ENCODE results near the gene HYPK. TPM values are rescaled to one million over a fixed set of nuclear protein-coding genes. Genes with fewer than 3 reads are reported as not detected.
"Not testable (repeated sequence)": the region's sequence is repeated elsewhere in the genome, so short reads cannot be mapped to it uniquely, and the experiment has no call there.

The HYPK gene
- total RNA-seq, 2 experiments from 2014 or later = 17.6 to 18.5 TPM

- intact Hi-C loops (cut with DNase I, micrococcal nuclease) = loop anchor here in 1 of 2 experiments (10.0 kb wide), 2 partner anchors 603 to 897 kb away; partner anchors contain the start of genes CTDSPL2 and TTBK2
- CTCF ChIA-PET = interaction anchor here (1.5 kb wide), 1 partner anchor 45 kb away, joined by 3 read pairs; the partner anchor contains the start of gene ELL3
Observed at GRCh38 chr15:43821505-43821904, 21.1 kb downstream of the HYPK start.

GRCh38 chr15:43824302-43825246 is 24.2 kb downstream of the HYPK start, which contains the start of gene MFAP1:
TSS of gene MFAP1 (minus strand) at chr15:43824690. CDS start at chr15:43824569, 121 bp downstream.
- POLR2A ChIA-PET = interaction anchor here (0.6 to 4.2 kb wide), 22 partner anchors 8 to 1762 kb away, joined by 3 to 74 read pairs (median 4); partner anchors contain the start of genes BLOC1S6, CTDSPL2, EIF3J and ELL3

More at GRCh38 chr15:43821505-43821904, 21.1 kb downstream of the HYPK start:
- Histone ChIP-seq H3K9me3 (ENCODE audit: control insufficient read depth in 1 of 2, insufficient read depth in 1 of 2, low read length in 2 of 2) (no peaks in the 10 kb centered on the region), H3K4me3 (ENCODE audit: low read length) (no peak overlapping the region), H3K27ac (ENCODE audit: low read depth in 1 of 2, low read length in 2 of 2) (no peak overlapping the region), H3K4me1 (ENCODE audit: insufficient read depth, low read length) (peaks cover 59% of the 10 kb centered on the region), H3K36me3 (ENCODE audit: insufficient read depth, low read length) (peaks cover 22% of the 10 kb centered on the region), H3K27me3 (ENCODE audit: control insufficient read depth in 1 of 2, insufficient read depth in 2 of 2, low read length in 2 of 2) (no peaks in the 10 kb centered on the region)
- ATAC-seq (ENCODE audit: poor library complexity) (no peak), DNase-seq (no peak)
- H3K4me3 Mint-ChIP-seq = peak overlapping the region; percentile 84
- POLR2A ChIA-PET = interaction anchor here (1.4 to 4.2 kb wide), 2 partner anchors 21 to 27 kb away, joined by 3 to 74 read pairs; partner anchors contain the start of genes HYPK and SERINC4
- peaks cover 38% of the 10 kb centered on the region for H3K36me3 Mint-ChIP-seq (ENCODE audit: low read depth)
- no peak for TF ChIP-seq CTCF (IDR thresholded peaks at IDR 0.05)
- no peaks in the 10 kb centered on the region for H3K9me3 Mint-ChIP-seq
- peak overlapping the region; percentile 69 for H3K27ac Mint-ChIP-seq
- H3K4me1 Mint-ChIP-seq (ENCODE audit: low read depth) = peaks cover 35% of the 10 kb centered on the region
- H3K27me3 Mint-ChIP-seq = no peaks in the 10 kb centered on the region

GRCh38 chr15:43825305-43825704 is 24.9 kb downstream of the HYPK start:
- intact Hi-C loops (cut with DNase I, micrococcal nuclease) = loop anchor here (2.0 to 10.0 kb wide), 6 partner anchors 25 to 901 kb away; partner anchors contain the start of genes SERF2 (in 2 of the 2), CTDSPL2 (in 1 of the 2), ELL3 (in 1 of the 2) and GOLM2 (in 1 of the 2)
- H3K27me3 Mint-ChIP-seq = not testable (repeated sequence)
- peaks cover 62% of the 10 kb centered on the region for H3K4me1 Mint-ChIP-seq (ENCODE audit: low read depth)

More at GRCh38 chr15:43824302-43825246, 24.2 kb downstream of the HYPK start, which contains the start of gene MFAP1:
- no peaks in the 10 kb centered on the region for H3K9me3 Mint-ChIP-seq
- ATAC-seq (ENCODE audit: poor library complexity) = peak; percentile 93
- Histone ChIP-seq H3K4me1 (ENCODE audit: insufficient read depth, low read length) (peaks cover 65% of the 10 kb centered on the region), H3K9me3 (ENCODE audit: control insufficient read depth in 1 of 2, insufficient read depth in 1 of 2, low read length in 2 of 2) (no peaks in the 10 kb centered on the region), H3K4me3 (ENCODE audit: low read length) (peak within 1 kb of the TSS; percentile 86), H3K27me3 (ENCODE audit: control insufficient read depth in 1 of 2, insufficient read depth in 2 of 2, low read length in 2 of 2) (no peaks in the 10 kb centered on the region), H3K27ac (ENCODE audit: low read depth in 1 of 2, low read length in 2 of 2) (peak within 1 kb of the TSS; percentile 90 to 94), H3K36me3 (ENCODE audit: insufficient read depth, low read length) (peaks cover 4% of the 10 kb centered on the region)
- peak; percentile 79 to 99 (median 88) for DNase-seq
- peak within 1 kb of the TSS; percentile 99 for H3K4me3 Mint-ChIP-seq
- H3K4me1 Mint-ChIP-seq (ENCODE audit: low read depth) = peaks cover 62% of the 10 kb centered on the region
- TF ChIP-seq CTCF (IDR thresholded peaks at IDR 0.05) = no peak
- CTCF ChIA-PET = interaction anchor here (0.9 to 1.1 kb wide), 3 partner anchors 11 to 902 kb away, joined by 3 read pairs; no protein-coding TSS in a partner anchor
- H3K36me3 Mint-ChIP-seq (ENCODE audit: low read depth) = peaks cover 20% of the 10 kb centered on the region
- peak within 1 kb of the TSS; percentile 97 for H3K27ac Mint-ChIP-seq
- H3K27me3 Mint-ChIP-seq = no peaks in the 10 kb centered on the region
- intact Hi-C loops (cut with DNase I, micrococcal nuclease) = loop anchor here (2.0 to 10.0 kb wide), 6 partner anchors 24 to 900 kb away; partner anchors contain the start of genes SERF2 (in 2 of the 2), CTDSPL2 (in 1 of the 2), ELL3 (in 1 of the 2) and GOLM2 (in 1 of the 2)

More at GRCh38 chr15:43825305-43825704, 24.9 kb downstream of the HYPK start:
- H3K9me3 Mint-ChIP-seq; H3K27me3 ChIP-seq (ENCODE audit: control insufficient read depth in 1 of 2, insufficient read depth in 2 of 2, low read length in 2 of 2); DNase-seq; H3K4me3 ChIP-seq (ENCODE audit: low read length); ATAC-seq (ENCODE audit: poor library complexity); H3K36me3 ChIP-seq (ENCODE audit: insufficient read depth, low read length); H3K27ac ChIP-seq (ENCODE audit: low read depth in 1 of 2, low read length in 2 of 2); H3K9me3 ChIP-seq (ENCODE audit: control insufficient read depth in 1 of 2, insufficient read depth in 1 of 2, low read length in 2 of 2): not testable (repeated sequence)
- peak overlapping the region; percentile 88 for H3K4me3 Mint-ChIP-seq
- ChIA-PET POLR2A (interaction anchor here (1.0 to 4.2 kb wide), 15 partner anchors 17 to 1761 kb away, joined by 3 to 74 read pairs (median 6); partner anchors contain the start of genes BLOC1S6, CTDSPL2, ELL3 and GANC), CTCF (interaction anchor here (1.0 to 1.1 kb wide), 2 partner anchors 11 to 23 kb away, joined by 3 read pairs; no protein-coding TSS in a partner anchor)
- H3K27ac Mint-ChIP-seq = peak overlapping the region; percentile 97
- H3K4me1 ChIP-seq (ENCODE audit: insufficient read depth, low read length) = peaks cover 66% of the 10 kb centered on the region
- peaks cover 20% of the 10 kb centered on the region for H3K36me3 Mint-ChIP-seq (ENCODE audit: low read depth)
